Endothelial cell of umbilical vein (primary cell): Measurements from ENCODE around the gene DYNLT2. TPM values are rescaled to one million over a fixed set of nuclear protein-coding genes. Genes with fewer than 3 reads are reported as not detected.

Experiments used
- BruUV-seq: library from RNA; stranded (reverse); fragments of 400-500 nt; replicated peaks from 2 replicates; lab custom pipeline; 2021; lab: Mats Ljungman, UMichigan
- CTCF ChIA-PET: fragments of 300-600, 350-600 bp; sonication (Branson Sonifier 250); formaldehyde crosslinking; loops from one replicate; lab custom pipeline; 2021; ENCODE audit warnings: antibody characterized with exemption, inconsistent platforms; lab: Charles Lee
- POLR2A ChIA-PET: fragments of 300-600, 350-600 bp; sonication (Branson Sonifier 250); formaldehyde crosslinking; loops from one replicate; lab custom pipeline; 2021; ENCODE audit warnings: antibody characterized with exemption, inconsistent platforms; lab: Charles Lee
- DNase-seq: peaks from one replicate; pipeline ENCODE4 v3.0.0-alpha.2; 2011; ENCODE audit warnings: low read depth, low spot score
- FAIRE-seq: peaks from 2 replicates; lab custom pipeline; 2011; peaks lifted over from hg19 to GRCh38; lab: Jason Lieb, UNC
- H2AFZ ChIP-seq: 2 replicates; pipeline ENCODE4 v1.6.0; 2012; ENCODE audit warnings: low read depth, low read length, control low read depth, inconsistent platforms
- H3K27ac ChIP-seq: 2 replicates; pipeline ENCODE4 v1.5.1; 2011; ENCODE audit warnings: low read depth, mild to moderate bottlenecking, control low read depth, low read length, moderate library complexity; ENCODE audit not compliant: insufficient read depth
- H3K27me3 ChIP-seq, 2 experiments: 2 replicates each; pipeline versions ENCODE4 v1.6.0 to v1.6.1; 2011; ENCODE audit warnings: low read length in 2 of 2, mixed read lengths in 1 of 2; ENCODE audit not compliant: control insufficient read depth in 2 of 2, insufficient read depth in 2 of 2
- H3K36me3 ChIP-seq, 2 experiments: 2 replicates in 1 of 2; 3 replicates in 1 of 2; pipeline ENCODE4 v1.5.1; 2011; ENCODE audit warnings: low read length in 2 of 2, mild to moderate bottlenecking in 1 of 2, moderate library complexity in 1 of 2; ENCODE audit not compliant: control insufficient read depth in 2 of 2, insufficient read depth in 2 of 2; ENCODE audit errors: extremely low read depth in 1 of 2
- H3K4me1 ChIP-seq: 3 replicates; pipeline ENCODE4 v1.5.1; 2011; ENCODE audit warnings: mild to moderate bottlenecking, low read length; ENCODE audit not compliant: control insufficient read depth, insufficient read depth; ENCODE audit errors: extremely low read depth
- H3K4me2 ChIP-seq: 2 replicates; pipeline ENCODE4 v1.6.1; 2011; ENCODE audit warnings: low read length, control low read depth, mixed read lengths; ENCODE audit not compliant: insufficient read depth
- H3K4me3 ChIP-seq, 3 experiments: fragments of 200-600 bp in 1 of 3; sonication (generic), shearing (Covaris generic) in 1 of 3; replicated peaks in 1 of 3; 2 replicates each; pipeline ENCODE4 v1.5.1; 2011 to 2016; ENCODE audit warnings: control low read depth in 3 of 3, low read length in 3 of 3, mild to moderate bottlenecking in 2 of 3, inconsistent platforms in 1 of 3, low read depth in 1 of 3, moderate library complexity in 1 of 3; ENCODE audit not compliant: insufficient read depth in 1 of 3
- H3K79me2 ChIP-seq: 2 replicates; pipeline ENCODE4 v1.6.0; 2012; ENCODE audit warnings: low read length, inconsistent platforms; ENCODE audit not compliant: control insufficient read depth, insufficient read depth
- H3K9ac ChIP-seq: replicated peaks from 2 replicates; pipeline ENCODE3; 2011; ENCODE audit warnings: low read length, control low read depth; ENCODE audit not compliant: insufficient read depth; ENCODE audit errors: extremely low read depth
- H3K9me1 ChIP-seq: replicated peaks from 3 replicates; pipeline ENCODE4 v1.6.0; 2011; ENCODE audit warnings: mild to moderate bottlenecking, low read length; ENCODE audit not compliant: control insufficient read depth, insufficient read depth; ENCODE audit errors: extremely low read depth
- H3K9me3 ChIP-seq: replicated peaks from 2 replicates; pipeline ENCODE4 v1.5.1; 2012; ENCODE audit warnings: low read length, inconsistent platforms; ENCODE audit not compliant: control insufficient read depth, insufficient read depth
- H4K20me1 ChIP-seq: replicated peaks from 2 replicates; pipeline ENCODE3; 2011; ENCODE audit warnings: mild to moderate bottlenecking, low read length; ENCODE audit not compliant: control insufficient read depth, insufficient read depth; ENCODE audit errors: extremely low read depth
- EZH2 ChIP-seq: IDR thresholded peaks from 2 replicates; pipeline ENCODE4 v1.6.1; 2012; ENCODE audit warnings: borderline replicate concordance, low read depth, mild to moderate bottlenecking, moderate library complexity, low read length, inconsistent platforms; ENCODE audit not compliant: severe bottlenecking
- FOS ChIP-seq: IDR thresholded peaks from 2 replicates; pipeline ENCODE4 v1.6.1; 2011; ENCODE audit warnings: mild to moderate bottlenecking, low read length, moderate library complexity, borderline replicate concordance; ENCODE audit not compliant: insufficient read depth
- JUN ChIP-seq: IDR thresholded peaks from 2 replicates; pipeline ENCODE4 v1.6.1; 2011; ENCODE audit warnings: borderline replicate concordance, low read depth; ENCODE audit not compliant: insufficient read length, insufficient read depth
- POLR2AphosphoS5 ChIP-seq: IDR thresholded peaks from 2 replicates; pipeline ENCODE4 v1.6.1; 2012; ENCODE audit warnings: low read depth, mild to moderate bottlenecking, control low read depth, low read length, moderate library complexity; ENCODE audit not compliant: insufficient read depth
- dilution Hi-C: fragments of 300-500 bp; cut with MboI; formaldehyde crosslinking; loops from one replicate; pipeline ENCODE4 v1.15.0; 2019; ENCODE audit warnings: low sequenced_read_pairs; ENCODE audit not compliant: extremely low pct_ligation_motif_present
- intact Hi-C: fragments of 100-400 bp; cut with micrococcal nuclease; formaldehyde crosslinking; loops from one replicate; pipeline ENCODE4 v1.10.0; 2022
- polyA plus RNA-seq, 4 experiments: library from polyadenylated mRNA; depleted of rRNA in 3 of 4; stranded (reverse) in 3 of 4; unstranded in 1 of 4; fragments of >200 nt; gene quantifications; 2 replicates each; pipeline versions ENCODE4 v1.2.1 to v1.2.3, GENCODE V29; 2011 to 2012; ENCODE audit warnings: missing spikeins in 1 of 4
- total RNA-seq: library from RNA; stranded (reverse); gene quantifications from 2 replicates; pipeline ENCODE4 v1.2.3, GENCODE V29; 2021
- TF ChIP-seq, protein P1 (sequence below), 2 donors: IDR thresholded peaks; 1 replicate in 1 of 2; 2 replicates in 1 of 2; pipeline ENCODE4 v1.5.1; 2011; ENCODE audit warnings: low read length in 2 of 2, mild to moderate bottlenecking in 2 of 2, moderate library complexity in 2 of 2, control low read depth in 1 of 2, inconsistent platforms in 1 of 2, low read depth in 1 of 2; ENCODE audit not compliant: insufficient read depth in 1 of 2; ENCODE audit errors: extremely low read depth in 1 of 2

DYNLT2 gene
- total and polyA plus RNA-seq, 2 donors (not counting 3 experiments of a cell fraction or from before 2014, with no cell fraction given), result 0.39 to 0.88 TPM

DNA sequence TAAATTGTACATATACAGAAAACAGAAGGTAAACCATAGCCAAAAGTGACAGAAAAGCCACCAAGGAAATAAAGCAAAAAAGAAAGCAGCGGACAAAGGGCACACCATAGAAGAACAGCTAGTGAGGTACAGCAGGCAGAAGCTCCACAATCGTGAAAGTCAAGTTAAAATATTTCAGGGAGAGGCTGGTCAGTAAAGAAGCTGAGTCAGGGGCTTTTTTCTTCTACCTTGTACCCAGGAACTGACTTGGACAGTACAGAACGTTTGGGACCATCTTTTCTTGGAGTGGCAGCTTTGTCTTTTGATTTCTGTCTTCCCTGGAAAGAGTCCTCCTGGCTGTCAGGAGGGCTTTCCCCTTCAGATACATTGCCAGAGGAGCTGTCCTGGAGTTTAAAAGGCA lies 41.4 kb downstream of the DYNLT2 start:
- H3K4me3 ChIP-seq, result no peak overlapping the region
- H3K4me2 ChIP-seq, result no peak overlapping the region
- H3K36me3 ChIP-seq, result peaks cover 12 to 22% of the 10 kb centered on the region in 2 experiments
- FAIRE-seq (no peak), DNase-seq (no peak)
- no peaks in the 10 kb centered on the region for H3K9me1 ChIP-seq
- H3K27me3 ChIP-seq, result no peaks in the 10 kb centered on the region
- BruUV-seq, result no TSS peak
- no peak overlapping the region for H3K27ac ChIP-seq
- POLR2A ChIA-PET, result no interaction called here
- intact Hi-C loops, result no loop called here
- dilution Hi-C loops, result no loop called here
- H4K20me1 ChIP-seq, result no peaks in the 10 kb centered on the region
- peaks cover under 1% of the 10 kb centered on the region for H3K4me1 ChIP-seq
- no peak for TF ChIP-seq POLR2AphosphoS5
- TF ChIP-seq JUN, result no peak
- TF ChIP-seq, protein P1, sequence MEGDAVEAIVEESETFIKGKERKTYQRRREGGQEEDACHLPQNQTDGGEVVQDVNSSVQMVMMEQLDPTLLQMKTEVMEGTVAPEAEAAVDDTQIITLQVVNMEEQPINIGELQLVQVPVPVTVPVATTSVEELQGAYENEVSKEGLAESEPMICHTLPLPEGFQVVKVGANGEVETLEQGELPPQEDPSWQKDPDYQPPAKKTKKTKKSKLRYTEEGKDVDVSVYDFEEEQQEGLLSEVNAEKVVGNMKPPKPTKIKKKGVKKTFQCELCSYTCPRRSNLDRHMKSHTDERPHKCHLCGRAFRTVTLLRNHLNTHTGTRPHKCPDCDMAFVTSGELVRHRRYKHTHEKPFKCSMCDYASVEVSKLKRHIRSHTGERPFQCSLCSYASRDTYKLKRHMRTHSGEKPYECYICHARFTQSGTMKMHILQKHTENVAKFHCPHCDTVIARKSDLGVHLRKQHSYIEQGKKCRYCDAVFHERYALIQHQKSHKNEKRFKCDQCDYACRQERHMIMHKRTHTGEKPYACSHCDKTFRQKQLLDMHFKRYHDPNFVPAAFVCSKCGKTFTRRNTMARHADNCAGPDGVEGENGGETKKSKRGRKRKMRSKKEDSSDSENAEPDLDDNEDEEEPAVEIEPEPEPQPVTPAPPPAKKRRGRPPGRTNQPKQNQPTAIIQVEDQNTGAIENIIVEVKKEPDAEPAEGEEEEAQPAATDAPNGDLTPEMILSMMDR (IDR thresholded peaks at IDR 0.05; ENCODE audit: extremely low read depth in 1 of 2, insufficient read depth in 1 of 2, low read depth in 1 of 2, low read length in 2 of 2), result no peak
- no peak for TF ChIP-seq FOS
- no peak for TF ChIP-seq EZH2
- CTCF ChIA-PET, result interaction anchor here (1.1 to 3.6 kb wide), 5 partner anchors 9 to 122 kb away, joined by 3 to 18 read pairs (median 4); no protein-coding TSS in a partner anchor
- no peaks in the 10 kb centered on the region for H3K9me3 ChIP-seq
- H3K9ac ChIP-seq, result no peak overlapping the region
- peaks cover 7% of the 10 kb centered on the region for H3K79me2 ChIP-seq
- H2AFZ ChIP-seq, result no peak overlapping the region
